Loucy (cell line): ENCODE data around the gene TDG.

ENCODE experiments used
- H2AFZ ChIP-seq: fragments of 200-600 bp; sonication (generic); 2 replicates; pipeline ENCODE4 v1.6.0; 2016; ENCODE audit warnings: antibody characterized with exemption, mild to moderate bottlenecking, low read length, moderate library complexity
- H3F3A ChIP-seq: fragments of 200-600 bp; 2 replicates; pipeline ENCODE4 v1.6.0; 2016; ENCODE audit warnings: antibody characterized with exemption, low read depth, mild to moderate bottlenecking
- H3K27me3 ChIP-seq: fragments of 200-600 bp; sonication (generic); 2 replicates; pipeline ENCODE4 v1.6.1; 2014; ENCODE audit warnings: low read length, mild to moderate bottlenecking; ENCODE audit not compliant: insufficient read depth, poor library complexity, severe bottlenecking
- H3K36me3 ChIP-seq: fragments of 200-600 bp; sonication (generic); 2 replicates; pipeline ENCODE4 v1.6.1; 2016; ENCODE audit warnings: low read length; ENCODE audit not compliant: insufficient read depth
- H3K4me1 ChIP-seq: fragments of 200-600 bp; sonication (generic); 2 replicates; pipeline ENCODE4 v1.5.1; 2014; ENCODE audit warnings: low read length, mild to moderate bottlenecking; ENCODE audit not compliant: insufficient read depth, poor library complexity, severe bottlenecking
- H3K4me2 ChIP-seq: fragments of 200-600 bp; sonication (generic); 2 replicates; pipeline ENCODE4 v1.6.0; 2014; ENCODE audit warnings: antibody characterized with exemption, low read length, low read depth, mild to moderate bottlenecking; ENCODE audit not compliant: poor library complexity, severe bottlenecking
- H3K4me3 ChIP-seq: fragments of 200-600 bp; sonication (generic); 2 replicates; pipeline ENCODE4 v1.5.1; 2014; ENCODE audit warnings: low read length, mild to moderate bottlenecking, mixed read lengths; ENCODE audit not compliant: poor library complexity, severe bottlenecking
- H3K79me2 ChIP-seq: fragments of 200-600 bp; sonication (generic); 2 replicates; pipeline ENCODE4 v1.6.1; 2014; ENCODE audit warnings: low read length; ENCODE audit not compliant: insufficient read depth
- H3K9ac ChIP-seq: fragments of 200-600 bp; sonication (generic); 2 replicates; pipeline ENCODE4 v1.6.0; 2014; ENCODE audit warnings: mild to moderate bottlenecking, low read depth, low read length, moderate library complexity; ENCODE audit not compliant: poor library complexity, severe bottlenecking
- H3K9me2 ChIP-seq: fragments of 200-600 bp; sonication (generic); replicated peaks from 2 replicates; pipeline ENCODE4 v1.6.1; 2016; ENCODE audit warnings: low read depth, low read length, mixed read lengths
- H3K9me3 ChIP-seq: fragments of 200-600 bp; sonication (generic); 2 replicates; pipeline ENCODE4 v1.6.1; 2014; ENCODE audit warnings: mild to moderate bottlenecking, antibody characterized with exemption, low read length, low read depth; ENCODE audit not compliant: insufficient read depth
- H4K20me1 ChIP-seq: fragments of 200-600 bp; sonication (generic); 2 replicates; pipeline ENCODE4 v1.6.0; 2014; ENCODE audit warnings: antibody characterized with exemption, low read length, mild to moderate bottlenecking; ENCODE audit not compliant: insufficient read depth, poor library complexity, severe bottlenecking
- CTCF ChIP-seq: fragments of 200-600 bp; sonication (generic); conservative IDR thresholded peaks from 2 replicates; pipeline ENCODE4 v1.5.1; 2014; ENCODE audit warnings: mild to moderate bottlenecking, antibody characterized with exemption, low read length
- EZH2phosphoT487 ChIP-seq: fragments of 200-600 bp; IDR thresholded peaks from 2 replicates; pipeline ENCODE4 v1.6.1; 2018; ENCODE audit warnings: antibody characterized with exemption, mild to moderate bottlenecking, moderate library complexity, borderline replicate concordance

TDG gene

DNA sequence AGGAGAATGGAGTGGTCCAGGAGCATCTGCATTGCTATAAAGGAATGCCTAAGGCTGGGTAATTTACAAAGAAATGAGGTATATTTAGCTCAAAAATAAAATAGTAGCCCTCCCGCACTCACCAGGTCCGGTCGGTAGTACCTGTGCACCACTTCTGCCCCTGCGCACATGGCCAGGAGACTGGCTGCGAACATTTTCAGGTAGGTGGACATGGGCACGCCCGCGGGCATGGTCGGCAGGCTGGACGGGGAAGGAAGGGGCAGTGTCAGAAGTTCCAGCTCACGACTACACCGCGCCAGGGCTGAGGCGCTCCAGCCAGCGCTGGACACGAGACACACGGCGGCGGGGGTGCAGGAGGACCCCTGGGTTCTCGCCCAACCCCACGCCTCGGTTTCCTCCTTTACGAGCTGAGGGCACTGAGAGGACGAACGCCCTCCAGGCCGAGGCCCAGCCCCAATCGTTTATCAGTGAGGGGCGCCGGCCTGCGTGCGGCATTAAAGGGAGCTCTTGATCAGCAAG, 9.1 kb upstream of the TDG start:
- H4K20me1 ChIP-seq, result peaks cover 5% of the 10 kb centered on the region
- peaks cover 13% of the 10 kb centered on the region for H3K4me1 ChIP-seq
- H3K4me3 ChIP-seq, result peak overlapping the region; percentile 79
- H3K27me3 ChIP-seq, result no peaks in the 10 kb centered on the region
- peak overlapping the region; percentile 97 for H2AFZ ChIP-seq
- H3F3A ChIP-seq, result peaks cover 8% of the 10 kb centered on the region; the same call in 1 of the 2 replicates
- H3K9ac ChIP-seq, result peak overlapping the region; percentile 76
- peaks cover 29% of the 10 kb centered on the region; the same call in 1 of the 2 replicates for H3K36me3 ChIP-seq
- H3K9me3 ChIP-seq, result no peaks in the 10 kb centered on the region
- H3K79me2 ChIP-seq, result peaks cover 36% of the 10 kb centered on the region
- no peak for TF ChIP-seq EZH2phosphoT487
- no peak for TF ChIP-seq CTCF
- no peaks in the 10 kb centered on the region for H3K9me2 ChIP-seq
- H3K4me2 ChIP-seq, result peak overlapping the region; percentile 83

DNA sequence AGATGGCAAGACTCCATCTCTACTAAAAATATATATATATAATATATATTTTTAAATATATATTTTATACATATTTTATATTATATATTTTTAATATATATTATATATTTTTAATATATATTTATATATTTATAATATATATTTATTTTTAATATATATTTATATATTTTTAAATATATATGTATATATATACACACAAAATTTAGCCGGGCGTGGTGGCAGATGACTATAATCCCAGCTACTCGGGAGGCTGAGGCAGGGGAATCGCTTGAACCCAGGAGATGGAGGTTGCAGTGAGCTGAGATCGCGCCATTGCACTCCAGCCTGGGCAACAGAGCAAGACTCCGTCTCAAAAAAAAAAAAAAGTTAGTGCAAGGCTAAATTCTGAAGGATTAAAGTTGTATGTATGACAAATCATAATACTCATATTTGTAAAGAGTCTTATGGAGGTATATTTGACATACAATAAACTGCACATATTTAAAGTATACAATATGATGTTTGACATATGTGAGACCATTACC, 7.7 kb upstream of the TDG start:
- H3K27me3 ChIP-seq, result no peaks in the 10 kb centered on the region
- no peaks in the 10 kb centered on the region for H3K9me2 ChIP-seq
- H3K79me2 ChIP-seq, result peaks cover 41% of the 10 kb centered on the region
- peak overlapping the region; percentile 79 for H3K4me3 ChIP-seq
- peaks cover 8% of the 10 kb centered on the region; the same call in 1 of the 2 replicates for H3F3A ChIP-seq
- peak overlapping the region; percentile 97 for H2AFZ ChIP-seq
- peak overlapping the region; percentile 83 for H3K4me2 ChIP-seq
- H4K20me1 ChIP-seq, result no peaks in the 10 kb centered on the region
- H3K36me3 ChIP-seq, result peaks cover 17% of the 10 kb centered on the region; the same call in 1 of the 2 replicates
- peak overlapping the region; percentile 76 for H3K9ac ChIP-seq
- no peaks in the 10 kb centered on the region for H3K9me3 ChIP-seq
- TF ChIP-seq CTCF (no peak), EZH2phosphoT487 (no peak)
- H3K4me1 ChIP-seq, result peaks cover 13% of the 10 kb centered on the region

- Histone ChIP-seq H3K9me2 (no peaks in the 10 kb centered on the region), H3K4me2 (no peak overlapping the region), H2AFZ (no peak overlapping the region), H3K4me1 (peaks cover 17% of the 10 kb centered on the region), H3K4me3 (no peak overlapping the region), H4K20me1 (no peaks in the 10 kb centered on the region), H3K79me2 (peaks cover 38% of the 10 kb centered on the region), H3F3A (peaks cover 8% of the 10 kb centered on the region; the same call in 1 of the 2 replicates), H3K9ac (no peak overlapping the region), H3K27me3 (no peaks in the 10 kb centered on the region), H3K9me3 (no peaks in the 10 kb centered on the region), H3K36me3 (peaks cover 10% of the 10 kb centered on the region; the same call in 1 of the 2 replicates)
- TF ChIP-seq CTCF (no peak), EZH2phosphoT487 (no peak)
Observed at GRCh38 chr12:103958621-103959020, 7.1 kb upstream of the TDG start.
